Spleen (tissue), 7 donors: ENCODE results near the gene FAM110D.

ENCODE experiments used
- CTCF ChIP-seq, 11 experiments: fragments of 200-600 bp in 7 of 11; fragments of 450-650 bp in 4 of 11; sonication (generic) in 4 of 11; IDR thresholded peaks in 8 of 11; conservative IDR thresholded peaks in 3 of 11; 1 replicate in 7 of 11; 2 replicates in 4 of 11; pipeline versions ENCODE4 v1.4.0 to v1.8.0; 2016 to 2021; ENCODE audit warnings: antibody characterized with exemption in 11 of 11, inconsistent platforms in 4 of 11, mild to moderate bottlenecking in 1 of 11
- POLR2A ChIP-seq, 3 donors: fragments of 450-650 bp; IDR thresholded peaks; one replicate each; pipeline ENCODE4 v1.5.1; 2017; ENCODE audit warnings: antibody characterized with exemption in 3 of 3, mild to moderate bottlenecking in 1 of 3
- donor health status: DM: no; HTN: no; CAD: no; lungs with moderate emphysema.
- donor health status: DM: no; HTN: no; CAD: no.
- donor health status: DM: no; HTN: no; CAD: no.

GRCh38 chr1:26171084-26172072, 12.5 kb downstream of the FAM110D start, which contains the start of gene ZNF593OS:
- TF ChIP-seq CTCF (IDR thresholded peaks at IDR 0.05 in 8 of 11, conservative IDR thresholded peaks at IDR 0.05 in 3 of 11) (no peak), POLR2A (IDR thresholded peaks at IDR 0.05) (no peak)
